Measurements from ENCODE around the gene KDELR3.

The KDELR3 gene

GRCh38 chr22:38440747-38441350, 27.0 kb upstream of the KDELR3 start:
- no peak for DNase-seq

DNA sequence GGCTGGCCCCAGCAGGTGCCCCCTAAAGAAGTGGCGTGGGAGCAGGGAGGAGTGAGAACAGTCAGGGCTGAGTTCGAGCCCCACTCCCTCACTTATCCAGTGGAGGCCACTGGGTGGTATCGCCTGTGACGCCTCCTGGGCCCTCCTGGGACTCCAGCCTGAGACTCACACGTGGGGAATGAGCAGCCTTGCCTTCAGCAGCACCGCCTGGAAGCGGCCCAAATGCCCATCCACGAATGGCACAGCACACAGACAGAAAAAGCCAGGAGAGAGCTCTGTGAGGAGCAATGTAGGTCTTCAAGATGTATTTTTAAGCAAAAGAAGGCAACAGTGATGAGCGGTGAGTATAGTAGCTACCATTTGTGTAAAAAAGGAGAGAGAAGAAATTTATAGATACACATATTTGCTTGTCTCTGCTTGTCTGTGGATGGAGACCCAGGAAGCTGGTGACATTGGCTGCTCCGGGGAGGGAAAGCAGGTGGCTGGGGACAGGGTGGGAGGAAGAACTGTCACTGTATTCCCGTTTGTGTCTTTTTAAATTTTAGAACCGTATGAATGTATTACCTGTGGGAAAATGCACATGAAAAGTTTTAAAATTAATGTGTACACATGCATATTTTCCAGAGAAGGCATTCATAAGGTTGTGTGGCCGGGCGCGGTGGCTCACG, 26.1 kb upstream of the KDELR3 start:
- no peak for DNase-seq

DNA sequence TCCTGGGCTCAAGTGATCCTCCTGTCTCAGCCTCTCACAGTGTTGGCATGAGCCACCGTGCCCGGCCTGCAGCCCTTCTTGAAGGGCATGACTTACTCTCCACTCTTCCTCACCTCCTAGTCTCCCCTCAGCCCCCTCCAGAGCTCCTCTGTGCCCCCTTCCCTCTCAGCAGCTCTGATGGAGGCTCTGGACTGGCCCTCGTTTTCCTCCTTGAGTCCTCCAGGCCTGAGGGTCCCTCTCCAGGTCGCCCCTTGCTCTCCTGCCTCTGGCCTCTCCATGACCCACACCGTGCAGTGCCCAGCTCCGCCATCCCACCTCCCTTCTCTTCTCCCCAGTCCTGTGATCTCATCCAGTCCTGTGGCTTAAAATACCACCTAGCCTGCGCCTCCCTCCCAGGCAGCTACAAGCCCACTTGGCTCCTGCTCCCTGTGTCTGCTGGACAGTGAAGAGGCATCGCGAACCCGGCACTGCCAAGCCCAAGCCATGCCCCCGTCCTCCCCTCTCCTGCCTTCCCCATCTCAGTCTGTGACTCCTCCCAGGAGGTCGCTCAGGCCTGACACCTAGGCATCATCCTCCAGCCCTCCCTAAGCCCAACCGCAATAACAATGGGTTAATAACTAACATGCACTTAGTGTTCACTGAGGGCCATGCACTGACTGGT, 24.8 kb upstream of the KDELR3 start:
- no peak for DNase-seq

DNA sequence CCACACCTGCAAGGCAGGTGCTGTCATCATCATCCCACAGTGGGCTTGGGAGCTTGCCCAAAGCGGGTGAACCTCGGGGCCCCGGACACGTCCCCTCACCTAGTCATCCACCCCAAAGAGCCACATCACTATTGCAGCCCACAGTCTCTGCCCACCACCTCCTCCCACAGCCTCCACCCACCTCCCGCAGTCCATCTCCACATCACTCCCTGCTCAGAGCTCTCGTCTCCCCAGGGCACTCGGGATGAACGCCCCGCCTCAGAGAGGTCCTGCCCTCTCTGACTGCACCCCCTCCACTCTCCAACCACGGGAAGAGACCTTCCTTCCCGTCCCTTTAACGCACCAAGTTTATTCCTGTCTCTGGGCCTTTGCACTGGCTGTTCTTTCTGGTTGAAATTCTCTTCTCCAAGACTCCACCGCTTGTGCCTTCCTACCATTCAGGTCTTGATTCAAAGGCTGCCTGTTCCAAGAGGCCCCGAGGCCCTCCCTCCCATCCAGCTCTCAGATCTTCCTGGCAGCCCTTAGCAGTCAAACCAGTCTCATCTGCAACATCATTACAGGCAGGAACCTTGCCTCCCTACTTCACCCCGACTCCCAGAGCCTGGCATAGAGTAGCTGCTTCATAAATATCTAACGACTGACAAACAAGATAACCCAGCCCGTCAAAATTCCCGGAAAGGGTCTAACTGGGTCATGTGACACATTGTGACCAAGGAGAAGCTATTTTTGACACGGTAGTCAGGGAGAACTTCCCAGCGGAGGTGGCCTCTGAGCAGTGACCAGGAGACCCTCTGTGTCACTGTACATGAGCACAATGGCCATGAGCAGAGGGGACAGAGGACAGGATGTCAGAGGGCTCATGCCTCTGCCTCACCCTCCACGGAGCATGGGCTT, 24.0 kb upstream of the KDELR3 start:
- DNase-seq: no peak

GRCh38 chr22:38444783-38445182, 23.1 kb upstream of the KDELR3 start:
- no peak for DNase-seq

- no peak for DNase-seq
Observed at GRCh38 chr22:38446018-38446601, 21.8 kb upstream of the KDELR3 start.

GRCh38 chr22:38448945-38449745, 18.8 kb upstream of the KDELR3 start:
- DNase-seq: no peak

GRCh38 chr22:38449776-38450175, 18.1 kb upstream of the KDELR3 start:
- no peak for DNase-seq

- no peak for DNase-seq
Observed at GRCh38 chr22:38450234-38450797, 17.6 kb upstream of the KDELR3 start.

DNA sequence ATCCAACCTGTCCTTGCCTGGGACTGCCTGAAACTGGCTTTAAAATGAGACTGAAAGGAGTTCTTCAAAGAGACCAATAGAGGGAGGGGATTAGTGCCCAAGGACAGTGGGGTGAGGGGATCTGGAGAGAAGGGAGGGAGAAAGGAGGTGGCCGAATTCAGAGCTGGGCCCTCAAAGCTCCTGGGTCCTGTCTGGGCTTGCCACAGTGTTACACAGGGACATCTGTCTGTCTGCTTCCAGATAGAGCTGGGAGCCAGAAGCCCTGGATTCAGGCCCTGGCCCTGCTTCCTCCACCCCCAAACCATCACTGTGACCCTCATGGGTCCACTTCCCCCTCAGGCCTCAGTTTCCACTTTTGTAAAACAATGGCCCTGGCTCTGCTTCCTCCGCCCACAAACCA, 16.5 kb upstream of the KDELR3 start:
- no peak for DNase-seq

GRCh38 chr22:38451864-38452263, 16.0 kb upstream of the KDELR3 start:
- no peak for DNase-seq

DNA sequence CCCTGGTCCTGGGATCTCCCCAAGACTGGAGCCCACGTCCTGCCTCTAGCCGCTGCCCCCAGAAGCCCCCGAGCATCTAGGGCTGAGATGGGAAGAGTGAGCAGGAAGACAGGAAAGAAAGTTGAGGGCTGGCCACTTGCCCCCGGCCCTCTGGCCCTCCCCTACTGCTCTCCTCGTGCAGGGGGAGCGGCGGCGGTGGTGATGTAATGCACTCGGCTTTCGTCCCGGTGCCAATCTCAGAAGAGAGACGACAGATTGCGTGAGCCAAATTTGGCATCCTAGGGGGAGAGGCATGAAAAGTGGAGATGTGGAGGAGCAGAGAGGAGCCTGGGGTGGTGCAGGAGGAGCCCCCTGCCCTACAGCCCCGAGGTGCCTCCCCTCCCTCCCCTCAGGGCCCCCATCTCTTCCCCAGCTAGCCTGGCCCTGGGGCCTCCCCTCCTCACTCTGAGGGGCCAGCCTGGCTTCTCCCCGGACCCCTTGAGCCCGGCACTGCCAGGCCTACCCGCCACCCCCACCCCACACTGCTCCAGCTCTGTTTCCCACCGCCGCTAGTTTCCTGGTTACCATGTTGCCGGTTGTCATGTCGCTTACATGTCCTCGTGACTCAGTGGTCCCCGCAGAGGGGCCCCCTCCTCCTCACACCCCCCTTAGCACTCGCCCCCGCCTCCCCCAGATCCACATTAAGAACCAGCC, 15.4 kb upstream of the KDELR3 start:
- peak in 1 of 14 donors; percentile 16 for DNase-seq

DNA sequence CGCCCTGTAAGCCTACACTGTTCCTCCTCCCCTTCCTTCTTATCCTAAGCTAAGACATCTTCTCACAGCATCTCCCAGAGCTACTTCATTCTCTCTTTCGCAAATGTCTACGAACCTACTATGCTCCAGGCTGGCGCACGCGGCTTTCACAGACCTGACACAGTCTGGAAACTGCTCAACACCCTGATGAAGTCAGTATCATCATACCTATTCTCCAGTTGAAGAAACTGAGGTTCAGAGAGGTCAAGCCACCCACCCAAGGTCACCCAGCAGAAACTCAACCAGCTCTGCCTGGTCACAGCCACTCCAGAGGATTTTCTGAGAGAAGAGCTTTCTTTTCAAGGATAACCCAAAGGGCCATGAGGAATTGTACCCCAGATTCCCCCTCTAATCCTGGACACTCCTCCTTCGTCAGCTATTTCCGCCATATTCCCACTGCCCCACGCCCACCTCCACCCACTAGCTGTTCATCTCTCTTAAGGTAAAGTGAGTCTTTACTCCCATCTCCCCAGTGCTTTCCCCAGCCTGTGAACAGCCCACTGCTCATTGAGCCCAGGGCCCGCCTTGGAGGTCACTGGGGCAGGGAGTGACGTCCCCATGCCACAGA, 14.7 kb upstream of the KDELR3 start:
- no peak for DNase-seq

DNA sequence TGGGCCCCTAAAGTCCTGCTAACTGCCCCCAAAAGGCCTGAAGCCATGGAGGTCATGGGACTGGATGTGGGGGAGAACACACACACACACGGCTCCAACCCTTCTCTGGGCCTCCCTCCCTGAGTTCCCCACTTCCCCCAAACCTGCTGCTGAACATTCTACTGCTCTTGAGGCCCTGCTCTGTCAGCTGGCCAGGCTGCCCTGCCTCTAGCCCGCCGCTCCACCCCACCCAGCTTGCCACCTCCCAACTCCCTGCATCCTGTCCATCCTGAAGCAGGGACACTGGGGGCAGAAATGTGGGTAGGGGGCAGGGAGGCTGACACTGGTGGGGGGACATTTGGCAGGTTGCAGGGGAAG, 13.9 kb upstream of the KDELR3 start:
- no peak for DNase-seq

- DNase-seq: no peak
Observed at GRCh38 chr22:38454353-38455075, 13.4 kb upstream of the KDELR3 start.

DNA sequence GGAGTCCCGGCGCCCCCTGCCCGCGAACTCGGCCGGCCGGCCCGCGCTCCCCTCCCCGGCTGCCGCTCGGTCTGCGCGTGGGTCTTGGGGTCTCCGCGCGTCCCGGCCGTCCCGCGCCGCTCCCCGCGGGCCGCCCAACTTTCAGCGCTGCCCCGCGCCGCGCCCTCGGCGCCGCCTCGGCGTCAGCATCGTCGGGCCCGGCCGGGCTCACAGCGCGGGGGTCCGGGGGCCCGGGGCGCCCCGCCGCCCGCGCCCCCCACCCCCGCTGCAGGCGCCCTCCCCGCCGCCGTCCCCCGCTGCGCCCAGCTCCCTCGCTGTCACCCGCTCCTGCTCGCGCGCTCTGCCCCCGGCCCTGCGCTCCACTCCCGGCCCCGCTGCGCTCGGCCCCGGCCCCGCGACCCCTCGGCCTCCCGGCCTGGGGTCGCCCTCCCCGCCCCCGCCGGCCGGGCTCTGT, 12.8 kb upstream of the KDELR3 start, which contains the start of gene KCNJ4:
Gene KCNJ4 (minus strand): TSS at position 124 of the 454 bp plus-strand sequence. CDS start 27,067 bp downstream, outside the sequence.
- DNase-seq: no peak

GRCh38 chr22:38455530-38456271, 12.2 kb upstream of the KDELR3 start:
- DNase-seq: no peak

GRCh38 chr22:38456272-38456835, 11.5 kb upstream of the KDELR3 start:
- no peak for DNase-seq
